ENCODE measurements around the gene ZFP36L2. TPM values are rescaled to one million over a fixed set of nuclear protein-coding genes. Genes with fewer than 3 reads are reported as not detected.

Gene ZFP36L2, protein sequence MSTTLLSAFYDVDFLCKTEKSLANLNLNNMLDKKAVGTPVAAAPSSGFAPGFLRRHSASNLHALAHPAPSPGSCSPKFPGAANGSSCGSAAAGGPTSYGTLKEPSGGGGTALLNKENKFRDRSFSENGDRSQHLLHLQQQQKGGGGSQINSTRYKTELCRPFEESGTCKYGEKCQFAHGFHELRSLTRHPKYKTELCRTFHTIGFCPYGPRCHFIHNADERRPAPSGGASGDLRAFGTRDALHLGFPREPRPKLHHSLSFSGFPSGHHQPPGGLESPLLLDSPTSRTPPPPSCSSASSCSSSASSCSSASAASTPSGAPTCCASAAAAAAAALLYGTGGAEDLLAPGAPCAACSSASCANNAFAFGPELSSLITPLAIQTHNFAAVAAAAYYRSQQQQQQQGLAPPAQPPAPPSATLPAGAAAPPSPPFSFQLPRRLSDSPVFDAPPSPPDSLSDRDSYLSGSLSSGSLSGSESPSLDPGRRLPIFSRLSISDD
- 12.5 and 18.4 TPM in 2 replicates for polyA plus RNA-seq (2012; rRNA removed)
- 22.0 and 22.2 TPM in 2 replicates for polyA plus RNA-seq (2012; cell fraction: cytosol; rRNA removed)
- 24.1 and 24.2 TPM in 2 replicates for polyA plus RNA-seq (2012; cell fraction: nucleus; rRNA removed)

GRCh38 chr2:43226558-43226954 is at the start of gene ZFP36L2:
TSS of gene ZFP36L2 (minus strand) at chr2:43226606. CDS start at chr2:43226315, 291 bp downstream.
- POLR2A ChIA-PET = interaction anchor here (0.5 to 3.7 kb wide), 27 partner anchors 19 to 416 kb away, joined by 3 to 24 read pairs (median 4); partner anchors contain the start of gene THADA
- Histone ChIP-seq H3K4me1 (ENCODE audit: control insufficient read depth in 1 of 2, insufficient read depth in 2 of 2, low read depth in 1 of 2, low read length in 1 of 2) (peaks cover 19 to 53% of the 10 kb centered on the region in 2 experiments), H3K4me2 (peak within 1 kb of the TSS; percentile 83), H3K4me3 (ENCODE audit: low read depth in 2 of 2, low read length in 1 of 2) (peak within 1 kb of the TSS; percentile 95 to 97), H3K36me3 (replicated peaks in 1 of 2; ENCODE audit: control insufficient read depth in 1 of 2, insufficient read depth in 2 of 2, low read length in 1 of 2) (peaks cover 21 to 44% of the 10 kb centered on the region in 2 experiments), H4K20me1 (ENCODE audit: insufficient read depth) (peaks cover 34% of the 10 kb centered on the region), H3K27me3 (ENCODE audit: insufficient read depth) (no peaks in the 10 kb centered on the region), H3K9me2 (no peaks in the 10 kb centered on the region), H3K27ac (ENCODE audit: low read depth in 2 of 2, low read length in 1 of 2) (peak within 1 kb of the TSS; percentile 94 to 95), H3K79me2 (ENCODE audit: insufficient read depth) (peaks cover 61% of the 10 kb centered on the region), H3F3A (replicated peaks; ENCODE audit: insufficient read depth) (peaks cover 43% of the 10 kb centered on the region), H3K9ac (peak within 1 kb of the TSS; percentile 99), H2AFZ (ENCODE audit: low read depth) (peak within 1 kb of the TSS; percentile 51; the same call in 1 of the 2 replicates), H3K9me3 (no peaks in the 10 kb centered on the region)
- WGBS (ENCODE audit: low lambda C conversion rate) = 0% methylated on average over 13 of the region's 58 CpGs
- TF ChIP-seq EP300 (IDR thresholded peaks at IDR 0.05; ENCODE audit: borderline replicate concordance in 1 of 2, low read depth in 1 of 2, low read length in 1 of 2) = 0 out of 4 replicates have a peak, but pooled peaks of 1 of the 2 experiments have one; percentile 3
- no peak for TF ChIP-seq GABPA (IDR thresholded peaks at IDR 0.05; ENCODE audit: low read depth)
- TF ChIP-seq ZBTB33 (IDR thresholded peaks at IDR 0.05; ENCODE audit: borderline replicate concordance, low read depth) = no peak
- TF ChIP-seq JUND (IDR thresholded peaks at IDR 0.05) = no peak; the same call in 1 of the 2 replicates
- no peak for TF ChIP-seq CHD2 (IDR thresholded peaks at IDR 0.05; ENCODE audit: low read length, partially characterized antibody)
- TF ChIP-seq RFX5 (IDR thresholded peaks at IDR 0.05; ENCODE audit: low read length) = peak; percentile 88
- TF ChIP-seq RCOR1 (IDR thresholded peaks at IDR 0.05; ENCODE audit: low read length) = 0 out of 2 replicates have a peak, but pooled peaks have one; percentile 4
- TF ChIP-seq TAF1 (IDR thresholded peaks at IDR 0.05; ENCODE audit: borderline replicate concordance, low read depth, low read length) = peak; percentile 85
- TF ChIP-seq SIN3A (IDR thresholded peaks at IDR 0.05; ENCODE audit: borderline replicate concordance, low read depth, low read length) = no peak
- TF ChIP-seq POLR2AphosphoS5 (IDR thresholded peaks at IDR 0.05; ENCODE audit: low read depth, low read length) = peak; percentile 84
- TF ChIP-seq YY1 (IDR thresholded peaks at IDR 0.05; ENCODE audit: low read depth) = peak; percentile 73
- no peak for TF ChIP-seq RAD21 (IDR thresholded peaks at IDR 0.05; ENCODE audit: low read length)
- no peak for TF ChIP-seq NFIC (IDR thresholded peaks at IDR 0.05; ENCODE audit: borderline replicate concordance)
- no peak; the same call in 1 of the 2 replicates for TF ChIP-seq SMC3 (IDR thresholded peaks at IDR 0.05; ENCODE audit: low read depth, low read length)
- TF ChIP-seq RXRA (IDR thresholded peaks at IDR 0.05; ENCODE audit: borderline replicate concordance, low read depth) = no peak
- 0 out of 2 replicates have a peak, but pooled peaks have one; percentile 9 for TF ChIP-seq FOSL2 (IDR thresholded peaks at IDR 0.05; ENCODE audit: borderline replicate concordance, low read depth)
- peak; percentile 99 for DNase-seq
- CTCF ChIA-PET = interaction anchor here (0.9 to 16.3 kb wide), 28 partner anchors 8 to 403 kb away, joined by 3 to 299 read pairs (median 7); no protein-coding TSS in a partner anchor
